BLaER1 treated with 17β-estradiol and CSF1 and Interleukin-3, amounts not matched to agents 10 nM and 100 nM (cell line): ENCODE data around the gene COL7A1.

ENCODE experiments used
- H3K27ac ChIP-seq, 11 experiments: shearing (Covaris generic); formaldehyde crosslinking; 2 replicates each; pipeline ENCODE4 v1.8.1; 2022
- H3K27me3 ChIP-seq, 11 experiments: shearing (Covaris generic); formaldehyde crosslinking; 2 replicates each; pipeline ENCODE4 v1.8.1; 2022
- H3K36me3 ChIP-seq, 11 experiments: shearing (Covaris generic); formaldehyde crosslinking; 2 replicates each; pipeline ENCODE4 v1.8.1; 2022
- H3K4me1 ChIP-seq, 10 experiments: shearing (Covaris generic); formaldehyde crosslinking; 2 replicates each; pipeline ENCODE4 v1.8.1; 2022
- H3K4me2 ChIP-seq, 11 experiments: shearing (Covaris generic); formaldehyde crosslinking; 2 replicates each; pipeline ENCODE4 v1.8.1; 2022
- H3K4me3 ChIP-seq, 10 experiments: shearing (Covaris generic); formaldehyde crosslinking; 2 replicates each; pipeline ENCODE4 v1.8.1; 2022
- H3K9ac ChIP-seq, 11 experiments: shearing (Covaris generic); formaldehyde crosslinking; 2 replicates each; pipeline ENCODE4 v1.8.1; 2022
- H3K9me3 ChIP-seq, 11 experiments: shearing (Covaris generic); formaldehyde crosslinking; replicated peaks in 1 of 11; 2 replicates each; pipeline ENCODE4 v1.8.1; 2022
- H4K20me1 ChIP-seq, 11 experiments: shearing (Covaris generic); formaldehyde crosslinking; 2 replicates each; pipeline ENCODE4 v1.8.1; 2022
- Cebpa-rat ChIP-seq, 11 experiments: shearing (Covaris generic); IDR thresholded peaks; 2 replicates each; pipeline ENCODE4 v1.8.1; 2022

The COL7A1 gene

DNA sequence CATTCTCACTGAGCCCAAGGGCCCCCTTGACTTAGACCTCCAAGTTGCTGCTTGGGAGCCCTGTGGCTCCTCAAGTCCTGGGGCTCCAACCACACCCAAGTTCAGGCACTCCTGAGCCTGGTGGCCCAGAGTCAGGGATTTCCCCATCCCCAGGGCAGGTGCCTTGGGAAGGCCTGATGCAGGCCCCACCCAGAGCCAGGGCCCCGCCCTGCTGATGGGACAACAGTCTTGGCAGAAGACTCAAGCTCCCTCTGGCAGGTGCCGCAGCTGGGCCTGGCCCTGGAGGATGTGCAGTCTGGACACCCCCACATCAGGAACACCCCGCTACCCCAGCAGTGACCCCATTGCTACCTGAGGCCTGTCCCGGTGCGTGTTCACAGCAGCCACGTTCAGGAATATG is 73.5 kb downstream of the COL7A1 start:
- peaks cover 0 to 5% (median 0%) of the 10 kb centered on the region in 11 experiments; a peak in 2 of 22 replicates for H4K20me1 ChIP-seq
- peak overlapping the region in 7 of 11 experiments; percentile 12 to 77 (median 26); a peak in 4 of 22 replicates for H3K4me2 ChIP-seq
- peaks cover 0 to under 1% (median 0%) of the 10 kb centered on the region in 11 experiments; a peak in 1 of 22 replicates for H3K9me3 ChIP-seq
- H3K36me3 ChIP-seq: peaks cover 19 to 94% (median 75%) of the 10 kb centered on the region in 11 experiments; a peak in 19 of 22 replicates
- no peak for TF ChIP-seq Cebpa-rat (IDR thresholded peaks at IDR 0.05)
- H3K4me3 ChIP-seq: no peak overlapping the region
- H3K4me1 ChIP-seq: peaks cover 61 to 96% (median 77%) of the 10 kb centered on the region in 10 experiments
- H3K27ac ChIP-seq: 0 out of 22 replicates have a peak overlapping the region, but pooled peaks of 1 of the 11 experiments have one; percentile 32
- no peaks in the 10 kb centered on the region for H3K27me3 ChIP-seq
- no peak overlapping the region for H3K9ac ChIP-seq

DNA sequence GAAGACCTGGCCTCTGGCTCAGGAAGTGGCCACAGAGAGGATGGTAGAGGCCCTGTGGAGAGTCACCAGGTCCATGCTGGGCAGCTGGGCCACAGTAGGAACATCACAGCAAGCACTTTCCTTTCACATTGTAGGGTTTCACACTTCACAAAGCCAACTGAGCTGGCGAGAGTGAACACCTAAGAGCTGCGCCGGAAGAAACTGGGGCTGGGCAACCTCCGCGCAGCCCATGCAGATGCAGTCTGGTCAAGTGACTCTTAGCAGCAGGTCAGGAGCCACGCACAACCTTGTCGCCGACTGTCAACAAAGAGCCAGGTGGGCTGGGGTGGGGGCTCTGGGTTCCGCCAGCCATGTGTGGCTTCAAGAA is 75.9 kb downstream of the COL7A1 start:
- Histone ChIP-seq H3K9me3 (no peaks in the 10 kb centered on the region), H3K27me3 (no peaks in the 10 kb centered on the region), H3K4me1 (peaks cover 47 to 93% (median 78%) of the 10 kb centered on the region in 10 experiments), H4K20me1 (peaks cover 0 to 9% (median 0%) of the 10 kb centered on the region in 11 experiments; a peak in 3 of 22 replicates), H3K4me2 (peak overlapping the region; percentile 37 to 77 (median 56)), H3K27ac (peak overlapping the region in 7 of 11 experiments; percentile 4 to 56 (median 50); a peak in 12 of 22 replicates), H3K9ac (peak overlapping the region in 2 of 11 experiments; percentile 17 to 29; a peak in 5 of 22 replicates), H3K4me3 (no peak overlapping the region), H3K36me3 (peaks cover 13 to 74% (median 53%) of the 10 kb centered on the region in 11 experiments; a peak in 17 of 22 replicates)
- no peak for TF ChIP-seq Cebpa-rat (IDR thresholded peaks at IDR 0.05)

DNA sequence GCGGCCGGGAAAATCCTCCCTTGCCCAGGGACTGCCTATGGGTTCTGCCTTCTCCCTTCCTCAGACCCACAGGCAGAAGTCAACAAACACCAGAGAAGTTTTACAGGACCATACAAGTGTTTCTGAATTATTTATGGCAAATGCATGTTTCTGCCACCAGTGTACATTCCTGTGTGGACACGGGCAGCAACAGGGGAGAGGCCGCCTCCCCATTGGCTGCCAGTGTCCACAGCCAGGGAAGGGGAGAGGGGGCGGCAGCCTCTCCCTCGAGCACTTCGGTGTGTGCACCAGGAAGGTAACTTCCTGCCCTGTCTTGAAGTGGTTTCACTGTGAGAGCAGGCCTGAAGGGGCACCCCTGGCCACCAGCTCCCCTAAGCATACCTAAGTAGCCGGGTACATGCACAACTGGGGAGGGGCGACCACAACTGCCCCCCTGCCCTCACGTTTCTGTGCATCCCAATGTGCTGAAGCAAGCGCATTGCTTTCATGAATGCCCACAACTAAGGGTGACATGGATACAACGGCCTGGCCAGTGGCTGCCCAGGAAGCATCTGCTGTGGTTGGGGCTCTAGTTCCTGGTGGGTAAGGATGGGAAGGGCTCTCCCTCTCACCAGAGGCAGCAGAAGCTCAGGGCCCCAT is 76.4 kb downstream of the COL7A1 start:
- H3K4me3 ChIP-seq: no peak overlapping the region
- H3K9me3 ChIP-seq: no peaks in the 10 kb centered on the region
- peak overlapping the region in 4 of 11 experiments; percentile 4 to 49 (median 29); a peak in 5 of 22 replicates for H3K9ac ChIP-seq
- peaks cover 12 to 69% (median 48%) of the 10 kb centered on the region in 11 experiments; a peak in 17 of 22 replicates for H3K36me3 ChIP-seq
- H3K4me1 ChIP-seq: peaks cover 42 to 89% (median 74%) of the 10 kb centered on the region in 10 experiments
- peak overlapping the region; percentile 37 to 77 (median 56) for H3K4me2 ChIP-seq
- H3K27ac ChIP-seq: peak overlapping the region in 6 of 11 experiments; percentile 10 to 56 (median 51); a peak in 12 of 22 replicates
- no peaks in the 10 kb centered on the region for H3K27me3 ChIP-seq
- TF ChIP-seq Cebpa-rat (IDR thresholded peaks at IDR 0.05): no peak
- peaks cover 0 to 9% (median 0%) of the 10 kb centered on the region in 11 experiments; a peak in 3 of 22 replicates for H4K20me1 ChIP-seq

- H3K4me1 ChIP-seq: peaks cover 38 to 82% (median 68%) of the 10 kb centered on the region in 10 experiments
- H3K27me3 ChIP-seq: no peaks in the 10 kb centered on the region
- peak overlapping the region in 3 of 11 experiments; percentile 4 to 49 (median 29); a peak in 1 of 22 replicates for H3K9ac ChIP-seq
- no peaks in the 10 kb centered on the region for H3K9me3 ChIP-seq
- H3K27ac ChIP-seq: peak overlapping the region in 4 of 11 experiments; percentile 30 to 56 (median 54); a peak in 5 of 22 replicates
- TF ChIP-seq Cebpa-rat (IDR thresholded peaks at IDR 0.05): no peak
- no peak overlapping the region for H3K4me3 ChIP-seq
- H3K4me2 ChIP-seq: peak overlapping the region in 5 of 11 experiments; percentile 60 to 77 (median 68); a peak in 4 of 22 replicates
- peaks cover 0 to 9% (median 0%) of the 10 kb centered on the region in 11 experiments; a peak in 3 of 22 replicates for H4K20me1 ChIP-seq
- H3K36me3 ChIP-seq: peaks cover 5 to 62% (median 41%) of the 10 kb centered on the region in 11 experiments; a peak in 15 of 22 replicates
These were observed 77.1 kb downstream of the COL7A1 start for GRCh38 chr3:48518069-48518468.

DNA sequence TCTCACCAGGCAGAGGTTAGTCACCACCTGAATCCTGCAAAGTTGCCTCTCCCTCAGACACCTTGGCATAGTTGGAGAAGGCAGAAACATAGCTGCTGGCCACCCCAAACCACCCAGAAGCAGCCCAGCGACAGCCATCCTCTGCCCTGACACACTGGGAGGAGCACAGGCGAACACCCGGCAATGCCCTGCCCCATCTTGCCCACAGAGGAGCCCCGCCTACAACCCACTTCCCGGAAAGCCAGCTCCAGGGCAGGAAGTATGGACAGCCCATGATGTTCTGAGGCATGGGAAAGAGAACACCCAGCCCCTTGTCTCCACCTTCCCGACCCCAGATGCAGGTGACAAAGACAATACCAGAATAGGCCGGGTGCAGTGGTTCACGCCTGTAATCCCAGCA is 78.6 kb downstream of the COL7A1 start:
- Histone ChIP-seq H3K27me3 (no peaks in the 10 kb centered on the region), H3K4me3 (no peak overlapping the region), H3K9ac (peak overlapping the region in 1 of 11 experiments; percentile 7; a peak in 3 of 22 replicates), H3K4me2 (peak overlapping the region; percentile 1 to 64 (median 28); a peak in 14 of 22 replicates), H4K20me1 (peaks cover 0 to 9% (median 0%) of the 10 kb centered on the region in 11 experiments; a peak in 3 of 22 replicates), H3K27ac (no peak overlapping the region), H3K9me3 (no peaks in the 10 kb centered on the region), H3K36me3 (peaks cover 0 to 52% (median 35%) of the 10 kb centered on the region in 11 experiments; a peak in 15 of 22 replicates), H3K4me1 (peaks cover 38 to 68% (median 60%) of the 10 kb centered on the region in 10 experiments)
- no peak for TF ChIP-seq Cebpa-rat (IDR thresholded peaks at IDR 0.05)

- peaks cover 0 to 33% (median 16%) of the 10 kb centered on the region in 11 experiments; a peak in 10 of 22 replicates for H3K36me3 ChIP-seq
- H3K4me2 ChIP-seq: peak overlapping the region in 9 of 11 experiments; percentile 14 to 59 (median 50); a peak in 16 of 22 replicates
- peaks cover 30 to 54% (median 41%) of the 10 kb centered on the region in 10 experiments for H3K4me1 ChIP-seq
- TF ChIP-seq Cebpa-rat (IDR thresholded peaks at IDR 0.05): no peak
- no peak overlapping the region for H3K27ac ChIP-seq
- H4K20me1 ChIP-seq: peaks cover 0 to 9% (median 0%) of the 10 kb centered on the region in 11 experiments; a peak in 3 of 22 replicates
- H3K9ac ChIP-seq: peak overlapping the region in 4 of 11 experiments; percentile 5 to 42 (median 26); a peak in 3 of 22 replicates
- no peaks in the 10 kb centered on the region for H3K27me3 ChIP-seq
- H3K4me3 ChIP-seq: no peak overlapping the region
- no peaks in the 10 kb centered on the region for H3K9me3 ChIP-seq
These were observed 80.5 kb downstream of the COL7A1 start for GRCh38 chr3:48514431-48515227.
